Panc1 (cell line): ENCODE results near the gene RRH.

ENCODE experiments used
- POLR2AphosphoS5 ChIP-seq: IDR thresholded peaks from 2 replicates; pipeline ENCODE4 v1.6.1; 2012; ENCODE audit warnings: mild to moderate bottlenecking, low read depth, low read length, moderate library complexity
- SIN3A ChIP-seq: IDR thresholded peaks from 2 replicates; pipeline ENCODE4 v1.6.1; 2012; ENCODE audit warnings: low read depth, mild to moderate bottlenecking, low read length, moderate library complexity, borderline replicate concordance; ENCODE audit not compliant: insufficient read depth
- TCF7L2 ChIP-seq: IDR thresholded peaks from 2 replicates; pipeline ENCODE4 v1.6.1; 2011; ENCODE audit warnings: mild to moderate bottlenecking, low read depth, low read length, inconsistent platforms
- TF ChIP-seq, protein P1 (sequence below): fragments of 450-650 bp; IDR thresholded peaks from 2 replicates; pipeline ENCODE4 v1.5.1; 2017; ENCODE audit warnings: mild to moderate bottlenecking
- TF ChIP-seq, protein P2 (sequence below), 2 experiments: IDR thresholded peaks; 2 replicates each; pipeline ENCODE4 v1.6.1; 2011 to 2012; ENCODE audit warnings: low read depth in 2 of 2, control low read depth in 1 of 2, low read length in 1 of 2, mild to moderate bottlenecking in 1 of 2, moderate library complexity in 1 of 2; ENCODE audit not compliant: insufficient read depth in 1 of 2

DNA sequence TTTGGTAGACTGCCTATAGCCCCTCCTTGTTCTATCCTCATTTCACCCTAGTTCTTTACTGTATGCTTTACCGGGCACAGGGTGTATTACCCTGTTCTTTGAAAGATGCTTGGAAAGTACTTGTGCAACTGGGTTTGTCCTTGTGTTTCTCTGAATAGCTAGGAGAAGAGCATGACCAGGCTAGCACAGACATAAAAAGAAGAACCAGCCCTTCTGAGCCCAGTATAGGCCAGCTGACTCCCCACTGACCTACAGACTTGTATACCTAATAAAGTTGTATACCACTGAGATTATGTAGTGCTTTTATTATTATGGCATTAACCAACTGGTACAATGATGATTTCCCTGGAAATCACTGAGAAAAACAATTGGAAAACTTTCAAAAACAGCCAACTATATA is 40.9 kb upstream of the RRH start:
- TF ChIP-seq, protein P1, sequence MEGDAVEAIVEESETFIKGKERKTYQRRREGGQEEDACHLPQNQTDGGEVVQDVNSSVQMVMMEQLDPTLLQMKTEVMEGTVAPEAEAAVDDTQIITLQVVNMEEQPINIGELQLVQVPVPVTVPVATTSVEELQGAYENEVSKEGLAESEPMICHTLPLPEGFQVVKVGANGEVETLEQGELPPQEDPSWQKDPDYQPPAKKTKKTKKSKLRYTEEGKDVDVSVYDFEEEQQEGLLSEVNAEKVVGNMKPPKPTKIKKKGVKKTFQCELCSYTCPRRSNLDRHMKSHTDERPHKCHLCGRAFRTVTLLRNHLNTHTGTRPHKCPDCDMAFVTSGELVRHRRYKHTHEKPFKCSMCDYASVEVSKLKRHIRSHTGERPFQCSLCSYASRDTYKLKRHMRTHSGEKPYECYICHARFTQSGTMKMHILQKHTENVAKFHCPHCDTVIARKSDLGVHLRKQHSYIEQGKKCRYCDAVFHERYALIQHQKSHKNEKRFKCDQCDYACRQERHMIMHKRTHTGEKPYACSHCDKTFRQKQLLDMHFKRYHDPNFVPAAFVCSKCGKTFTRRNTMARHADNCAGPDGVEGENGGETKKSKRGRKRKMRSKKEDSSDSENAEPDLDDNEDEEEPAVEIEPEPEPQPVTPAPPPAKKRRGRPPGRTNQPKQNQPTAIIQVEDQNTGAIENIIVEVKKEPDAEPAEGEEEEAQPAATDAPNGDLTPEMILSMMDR = no peak
- TF ChIP-seq POLR2AphosphoS5 (no peak), TCF7L2 (no peak), SIN3A (no peak)
- TF ChIP-seq, protein P2, sequence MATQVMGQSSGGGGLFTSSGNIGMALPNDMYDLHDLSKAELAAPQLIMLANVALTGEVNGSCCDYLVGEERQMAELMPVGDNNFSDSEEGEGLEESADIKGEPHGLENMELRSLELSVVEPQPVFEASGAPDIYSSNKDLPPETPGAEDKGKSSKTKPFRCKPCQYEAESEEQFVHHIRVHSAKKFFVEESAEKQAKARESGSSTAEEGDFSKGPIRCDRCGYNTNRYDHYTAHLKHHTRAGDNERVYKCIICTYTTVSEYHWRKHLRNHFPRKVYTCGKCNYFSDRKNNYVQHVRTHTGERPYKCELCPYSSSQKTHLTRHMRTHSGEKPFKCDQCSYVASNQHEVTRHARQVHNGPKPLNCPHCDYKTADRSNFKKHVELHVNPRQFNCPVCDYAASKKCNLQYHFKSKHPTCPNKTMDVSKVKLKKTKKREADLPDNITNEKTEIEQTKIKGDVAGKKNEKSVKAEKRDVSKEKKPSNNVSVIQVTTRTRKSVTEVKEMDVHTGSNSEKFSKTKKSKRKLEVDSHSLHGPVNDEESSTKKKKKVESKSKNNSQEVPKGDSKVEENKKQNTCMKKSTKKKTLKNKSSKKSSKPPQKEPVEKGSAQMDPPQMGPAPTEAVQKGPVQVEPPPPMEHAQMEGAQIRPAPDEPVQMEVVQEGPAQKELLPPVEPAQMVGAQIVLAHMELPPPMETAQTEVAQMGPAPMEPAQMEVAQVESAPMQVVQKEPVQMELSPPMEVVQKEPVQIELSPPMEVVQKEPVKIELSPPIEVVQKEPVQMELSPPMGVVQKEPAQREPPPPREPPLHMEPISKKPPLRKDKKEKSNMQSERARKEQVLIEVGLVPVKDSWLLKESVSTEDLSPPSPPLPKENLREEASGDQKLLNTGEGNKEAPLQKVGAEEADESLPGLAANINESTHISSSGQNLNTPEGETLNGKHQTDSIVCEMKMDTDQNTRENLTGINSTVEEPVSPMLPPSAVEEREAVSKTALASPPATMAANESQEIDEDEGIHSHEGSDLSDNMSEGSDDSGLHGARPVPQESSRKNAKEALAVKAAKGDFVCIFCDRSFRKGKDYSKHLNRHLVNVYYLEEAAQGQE (IDR thresholded peaks at IDR 0.05; ENCODE audit: insufficient read depth in 1 of 2, low read depth in 2 of 2, low read length in 1 of 2) = no peak
